Liver (tissue), 9 donors: ENCODE data around the gene RSRP1. TPM values are rescaled to one million over a fixed set of nuclear protein-coding genes. Genes with fewer than 3 reads are reported as not detected.

ENCODE experiments used
- DNase-seq: peaks from one replicate; pipeline ENCODE4 v3.0.0-alpha.2; 2017; ENCODE audit warnings: low spot score
- H3K27ac ChIP-seq, 2 donors: one replicate each; pipeline ENCODE4 v1.7.0; 2013; ENCODE audit warnings: inconsistent platforms in 2 of 2, low read length in 2 of 2, control low read depth in 1 of 2, low read depth in 1 of 2, mild to moderate bottlenecking in 1 of 2
- H3K27me3 ChIP-seq, 4 donors: one replicate each; pipeline versions ENCODE4 v1.6.1 to v1.7.0; 2013; ENCODE audit warnings: low read length in 3 of 4, inconsistent platforms in 1 of 4, mild to moderate bottlenecking in 1 of 4, moderate library complexity in 1 of 4; ENCODE audit not compliant: control insufficient read depth in 4 of 4, insufficient read depth in 4 of 4
- H3K36me3 ChIP-seq, 4 donors: one replicate each; pipeline versions ENCODE4 v1.6.1 to v1.7.0; 2013; ENCODE audit warnings: low read length in 3 of 4, mild to moderate bottlenecking in 3 of 4, low read depth in 1 of 4, moderate library complexity in 1 of 4; ENCODE audit not compliant: control insufficient read depth in 4 of 4, insufficient read depth in 3 of 4
- H3K4me1 ChIP-seq, 4 donors: one replicate each; pipeline versions ENCODE4 v1.6.1 to v1.7.0; 2013; ENCODE audit warnings: low read length in 3 of 4, mild to moderate bottlenecking in 3 of 4, moderate library complexity in 1 of 4; ENCODE audit not compliant: control insufficient read depth in 4 of 4, insufficient read depth in 4 of 4
- H3K4me3 ChIP-seq, 3 donors: one replicate each; pipeline versions ENCODE4 v1.6.1 to v1.7.0; 2013; ENCODE audit warnings: low read length in 3 of 3, control low read depth in 1 of 3, low read depth in 1 of 3, mild to moderate bottlenecking in 1 of 3
- H3K9ac ChIP-seq, 2 donors: one replicate each; pipeline ENCODE4 v1.7.0; 2013; ENCODE audit warnings: low read length in 2 of 2, mild to moderate bottlenecking in 2 of 2, moderate library complexity in 2 of 2, control low read depth in 1 of 2, low read depth in 1 of 2
- H3K9me3 ChIP-seq, 4 donors: one replicate each; pipeline versions ENCODE4 v1.6.1 to v1.7.0; 2013; ENCODE audit warnings: low read length in 3 of 4; ENCODE audit not compliant: control insufficient read depth in 4 of 4
- ATF3 ChIP-seq: IDR thresholded peaks from 2 replicates; pipeline ENCODE4 v1.6.1; 2016; ENCODE audit warnings: antibody characterized with exemption
- CTCF ChIP-seq: fragments of 150-350 bp; IDR thresholded peaks from 2 replicates; pipeline ENCODE4 v1.5.1; 2017; ENCODE audit warnings: improper control_type of control experiment, low read depth, low read length; ENCODE audit not compliant: missing input control
- EGR1 ChIP-seq, 2 donors: IDR thresholded peaks; 2 replicates each; pipeline ENCODE4 v1.6.1; 2016 to 2018; ENCODE audit warnings: antibody characterized with exemption in 2 of 2, low read depth in 2 of 2
- FOXA1 ChIP-seq: IDR thresholded peaks from 2 replicates; pipeline ENCODE4 v1.6.1; 2016; ENCODE audit warnings: antibody characterized with exemption
- FOXA2 ChIP-seq: IDR thresholded peaks from 2 replicates; pipeline ENCODE4 v1.6.1; 2016; ENCODE audit warnings: antibody characterized with exemption
- GABPA ChIP-seq, 2 donors: IDR thresholded peaks in 1 of 2; conservative IDR thresholded peaks in 1 of 2; 2 replicates each; pipeline ENCODE4 v1.6.1; 2016; ENCODE audit warnings: antibody characterized with exemption in 2 of 2, mild to moderate bottlenecking in 1 of 2, moderate library complexity in 1 of 2
- HNF4A ChIP-seq, 2 donors: conservative IDR thresholded peaks; 2 replicates each; pipeline ENCODE4 v1.6.1; 2016; ENCODE audit warnings: antibody characterized with exemption in 2 of 2, mild to moderate bottlenecking in 2 of 2
- HNF4G ChIP-seq: IDR thresholded peaks from 2 replicates; pipeline ENCODE4 v1.6.1; 2016; ENCODE audit warnings: antibody characterized with exemption
- JUND ChIP-seq, 2 donors: IDR thresholded peaks; 2 replicates each; pipeline ENCODE4 v1.6.1; 2016; ENCODE audit warnings: antibody characterized with exemption in 2 of 2
- MAX ChIP-seq: IDR thresholded peaks from 2 replicates; pipeline ENCODE4 v1.6.1; 2016; ENCODE audit warnings: antibody characterized with exemption
- NR2F2 ChIP-seq: IDR thresholded peaks from 2 replicates; pipeline ENCODE4 v1.6.1; 2016; ENCODE audit warnings: antibody characterized with exemption
- RAD21 ChIP-seq, 2 donors: IDR thresholded peaks; 2 replicates each; pipeline ENCODE4 v1.6.1; 2016; ENCODE audit warnings: antibody characterized with exemption in 2 of 2, mild to moderate bottlenecking in 2 of 2
- REST ChIP-seq: IDR thresholded peaks from 2 replicates; pipeline ENCODE4 v1.6.1; 2016; ENCODE audit warnings: antibody characterized with exemption, mild to moderate bottlenecking
- RXRA ChIP-seq, 2 donors: IDR thresholded peaks; 2 replicates each; pipeline ENCODE4 v1.6.1; 2017 to 2018; ENCODE audit warnings: antibody characterized with exemption in 2 of 2, mild to moderate bottlenecking in 1 of 2
- SP1 ChIP-seq: IDR thresholded peaks from 2 replicates; pipeline ENCODE4 v1.6.1; 2018; ENCODE audit warnings: antibody characterized with exemption, mild to moderate bottlenecking
- TAF1 ChIP-seq: conservative IDR thresholded peaks from 2 replicates; pipeline ENCODE4 v1.6.1; 2016; ENCODE audit warnings: antibody characterized with exemption, mild to moderate bottlenecking
- YY1 ChIP-seq: IDR thresholded peaks from 2 replicates; pipeline ENCODE4 v1.6.1; 2016; ENCODE audit warnings: antibody characterized with exemption, mild to moderate bottlenecking
- ZBTB33 ChIP-seq: IDR thresholded peaks from 2 replicates; pipeline ENCODE4 v1.6.1; 2016; ENCODE audit warnings: antibody characterized with exemption
- WGBS: extraction: QIAGEN DNeasy Blood & Tissue Kit; methylation state at CpG from one replicate; pipeline ENCODE4 v1.1.7; 2013; 5-methylcytosine and 5-hydroxymethylcytosine counted together
- polyA plus RNA-seq, 2 donors: library from polyadenylated mRNA; stranded (reverse) in 1 of 2; unstranded in 1 of 2; fragments of 200-250 nt in 1 of 2; fragments of >200 nt in 1 of 2; fragmentation: Nextera tagmentation in 1 of 2; extraction: Ambion mirVana in 1 of 2; gene quantifications; one replicate each; pipeline versions ENCODE4 v1.2.1 to v1.2.3, GENCODE V29; 2013 to 2015
- total RNA-seq, 2 donors: library from RNA; depleted of rRNA; stranded (reverse); fragments of >200 nt; gene quantifications; one replicate each; pipeline ENCODE4 v1.2.3, GENCODE V29; 2014
- donor health status: healthy.
- donor health status: healthy.
- donor health status: healthy.
- donor health status: healthy.
- donor health status: healthy.

RSRP1 gene
- total and polyA plus RNA-seq, 4 donors: 19.9 to 101 (median 74.0) TPM

- Histone ChIP-seq H3K4me3 (peak overlapping the region; percentile 91 to 99 (median 98)), H3K9me3 (no peaks in the 10 kb centered on the region), H3K27ac (peak overlapping the region; percentile 81 to 86), H3K9ac (peak overlapping the region; percentile 69 to 94), H3K36me3 (peaks cover 1 to 18% (median 16%) of the 10 kb centered on the region in 4 donors), H3K27me3 (no peaks in the 10 kb centered on the region), H3K4me1 (peaks cover 0 to 24% (median 16%) of the 10 kb centered on the region in 4 donors)
- peak; percentile 86 for DNase-seq
- 25% methylated on average over 13 of the region's 13 CpGs for WGBS
- TF ChIP-seq ZBTB33 (no peak), SP1 (peak; percentile 46), REST (no peak), YY1 (no peak), RAD21 (IDR thresholded peaks at IDR 0.05) (no peak), ATF3 (peak; percentile 33), CTCF (no peak), HNF4A (conservative IDR thresholded peaks at IDR 0.05) (peak; percentile 31 to 63), NR2F2 (peak; percentile 77), HNF4G (no peak), FOXA1 (no peak), MAX (no peak), FOXA2 (no peak), EGR1 (IDR thresholded peaks at IDR 0.05; ENCODE audit: low read depth in 2 of 2) (no peak), RXRA (IDR thresholded peaks at IDR 0.05) (peak; percentile 31 to 63), TAF1 (no peak), JUND (IDR thresholded peaks at IDR 0.05) (no peak), GABPA (IDR thresholded peaks at IDR 0.05 in 1 of 2, conservative IDR thresholded peaks at IDR 0.05 in 1 of 2) (no peak)
Measured at GRCh38 chr1:25232866-25233784, 14.1 kb downstream of the RSRP1 start.
